GM20000 (cell line): Measurements from ENCODE around the gene STAG3.
A peak's percentile ranks its signal among the peaks of the same experiment; 100 is the strongest.

ENCODE experiments used
- DNase-seq: peaks from one replicate; pipeline ENCODE4 v3.0.0; 2012; ENCODE audit warnings: low spot score
- TF ChIP-seq, protein P1 (sequence below): IDR thresholded peaks from 2 replicates; pipeline ENCODE4 v1.5.1; 2012; ENCODE audit warnings: mild to moderate bottlenecking, control low read depth; ENCODE audit errors: extremely low read depth, missing control alignments

STAG3 gene

GRCh38 chr7:100200693-100201092 lies 23.0 kb downstream of the STAG3 start:
- no peak for DNase-seq
- TF ChIP-seq, protein P1, sequence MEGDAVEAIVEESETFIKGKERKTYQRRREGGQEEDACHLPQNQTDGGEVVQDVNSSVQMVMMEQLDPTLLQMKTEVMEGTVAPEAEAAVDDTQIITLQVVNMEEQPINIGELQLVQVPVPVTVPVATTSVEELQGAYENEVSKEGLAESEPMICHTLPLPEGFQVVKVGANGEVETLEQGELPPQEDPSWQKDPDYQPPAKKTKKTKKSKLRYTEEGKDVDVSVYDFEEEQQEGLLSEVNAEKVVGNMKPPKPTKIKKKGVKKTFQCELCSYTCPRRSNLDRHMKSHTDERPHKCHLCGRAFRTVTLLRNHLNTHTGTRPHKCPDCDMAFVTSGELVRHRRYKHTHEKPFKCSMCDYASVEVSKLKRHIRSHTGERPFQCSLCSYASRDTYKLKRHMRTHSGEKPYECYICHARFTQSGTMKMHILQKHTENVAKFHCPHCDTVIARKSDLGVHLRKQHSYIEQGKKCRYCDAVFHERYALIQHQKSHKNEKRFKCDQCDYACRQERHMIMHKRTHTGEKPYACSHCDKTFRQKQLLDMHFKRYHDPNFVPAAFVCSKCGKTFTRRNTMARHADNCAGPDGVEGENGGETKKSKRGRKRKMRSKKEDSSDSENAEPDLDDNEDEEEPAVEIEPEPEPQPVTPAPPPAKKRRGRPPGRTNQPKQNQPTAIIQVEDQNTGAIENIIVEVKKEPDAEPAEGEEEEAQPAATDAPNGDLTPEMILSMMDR, result no peak

- no peak for DNase-seq
These were observed 26.7 kb downstream of the STAG3 start for GRCh38 chr7:100204454-100204853.

DNA sequence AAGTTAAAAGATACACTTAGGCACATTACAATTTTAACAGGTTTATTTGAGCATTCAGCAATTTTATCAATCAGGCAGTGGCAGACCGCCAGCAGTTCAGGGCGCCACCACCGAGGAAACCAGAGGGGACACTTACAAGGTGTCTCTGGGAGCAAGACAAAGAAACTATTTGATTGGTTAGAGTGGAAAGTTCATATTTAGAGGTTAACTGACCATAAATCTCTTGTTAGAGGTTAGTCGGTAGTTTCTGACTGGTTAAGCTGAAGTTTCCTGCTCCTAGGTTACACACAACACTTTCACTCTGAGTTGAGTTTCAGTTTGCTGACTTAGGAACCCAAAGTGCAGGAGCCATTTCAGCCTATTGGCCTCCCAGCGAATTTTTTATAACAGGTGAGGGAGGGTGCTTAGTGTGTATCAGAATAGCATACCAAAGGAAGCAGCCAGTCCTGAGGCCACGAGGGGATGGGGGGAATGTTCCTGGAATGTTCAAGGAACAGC lies 31.2 kb downstream of the STAG3 start:
- DNase-seq, result peak; percentile 67
- TF ChIP-seq, protein P1, result no peak

More at GRCh38 chr7:100204454-100204853, 26.7 kb downstream of the STAG3 start:
- TF ChIP-seq, protein P1, result no peak

DNA sequence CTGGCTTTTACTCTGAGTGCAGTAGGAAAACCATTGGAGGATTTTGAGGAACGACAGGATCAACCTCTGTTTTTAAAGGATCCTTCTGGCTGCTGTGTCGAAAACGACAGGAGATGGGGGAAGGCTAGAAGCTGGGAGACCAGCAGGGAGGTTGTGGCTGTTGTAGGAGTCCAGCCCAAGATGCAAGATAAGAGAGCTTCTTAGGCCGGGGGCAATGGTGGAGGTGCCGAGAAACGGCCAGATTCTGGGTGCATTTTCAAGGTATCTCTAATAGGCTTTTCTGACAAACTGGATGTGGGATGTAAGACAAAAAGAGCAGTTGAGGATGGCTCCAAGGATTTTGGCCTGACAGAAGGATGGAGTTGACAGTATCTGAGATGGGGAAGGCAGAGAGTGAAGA lies 31.8 kb downstream of the STAG3 start:
- TF ChIP-seq, protein P1, result no peak
- no peak for DNase-seq

- TF ChIP-seq, protein P1, result no peak
- DNase-seq, result no peak
These were observed 33.1 kb downstream of the STAG3 start for GRCh38 chr7:100210805-100211204.

- TF ChIP-seq, protein P1, result no peak
- peak; percentile 49 for DNase-seq
These were observed 33.6 kb downstream of the STAG3 start for GRCh38 chr7:100211342-100211780.

DNA sequence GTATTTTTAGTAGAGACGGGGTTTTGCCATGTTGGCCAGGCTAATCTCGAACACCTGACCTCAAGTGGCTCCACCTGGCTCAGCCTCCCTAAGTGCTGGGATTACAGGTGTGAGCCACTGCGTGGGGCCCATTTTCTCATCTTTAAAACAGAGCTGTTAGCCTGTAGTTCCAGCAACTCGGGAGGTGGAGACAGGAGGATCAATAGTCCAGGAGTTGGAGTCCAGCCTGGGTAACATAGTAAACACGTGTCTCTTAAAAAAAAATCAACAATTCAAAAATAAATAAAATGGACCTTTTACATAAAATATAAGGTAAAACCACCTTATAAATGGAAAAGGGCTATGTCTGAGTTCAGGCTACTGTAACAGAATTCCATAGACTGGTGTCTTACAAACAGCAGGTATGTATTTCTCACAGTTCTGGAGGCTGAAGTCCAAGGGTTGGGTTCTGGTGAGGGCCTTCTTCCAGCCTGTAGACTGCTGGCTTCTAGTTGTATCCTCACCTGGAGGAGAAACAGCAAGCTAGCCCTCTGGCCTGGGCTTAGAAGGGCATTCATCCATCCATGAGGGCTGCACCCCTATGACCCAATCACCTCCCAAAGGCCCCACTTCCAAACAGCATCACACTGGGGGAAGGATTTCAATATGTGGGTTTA lies 35.0 kb downstream of the STAG3 start:
- TF ChIP-seq, protein P1, result no peak
- DNase-seq, result no peak
